GM23338 (cell line): Measurements from ENCODE around the gene SLC7A4. TPM values are rescaled to one million over a fixed set of nuclear protein-coding genes. Genes with fewer than 3 reads are reported as not detected.
A peak's percentile ranks its signal among the peaks of the same experiment; 100 is the strongest.

Source experiments
- ATAC-seq: fragments of 200-7000 bp; cut with Tn5 transposase; 3 replicates; pipeline ENCODE4 v1.9.1; 2020
- DNase-seq: peaks from one replicate; pipeline ENCODE4 v3.0.0-alpha.2; 2015; ENCODE audit warnings: low spot score
- H2AFZ ChIP-seq: fragments of 200-600 bp; sonication (generic); 2 replicates; pipeline ENCODE4 v1.8.0; 2016; ENCODE audit warnings: antibody characterized with exemption, mild to moderate bottlenecking, moderate library complexity
- H3F3A ChIP-seq: fragments of 200-600 bp; sonication (generic); replicated peaks from 2 replicates; pipeline ENCODE4 v1.8.0; 2017; ENCODE audit warnings: antibody characterized with exemption, mixed run types, low read depth
- H3K27ac ChIP-seq: fragments of 200-600 bp; sonication (generic); 2 replicates; pipeline ENCODE4 v1.6.1; 2016; ENCODE audit warnings: low read depth
- H3K27me3 ChIP-seq: fragments of 200-600 bp; sonication (generic); 2 replicates; pipeline ENCODE4 v1.8.0; 2016; ENCODE audit warnings: mild to moderate bottlenecking, mixed run types, moderate library complexity; ENCODE audit not compliant: insufficient read depth
- H3K36me3 ChIP-seq: fragments of 200-600 bp; sonication (generic); 2 replicates; pipeline ENCODE4 v1.8.0; 2016; ENCODE audit warnings: mild to moderate bottlenecking; ENCODE audit not compliant: insufficient read depth
- H3K4me1 ChIP-seq: fragments of 200-600 bp; sonication (generic); 2 replicates; pipeline ENCODE4 v1.8.0; 2016; ENCODE audit warnings: mild to moderate bottlenecking, moderate library complexity; ENCODE audit not compliant: insufficient read depth
- H3K4me2 ChIP-seq: fragments of 200-600 bp; sonication (generic); 2 replicates; pipeline ENCODE4 v1.7.1; 2017; ENCODE audit warnings: mixed run types
- H3K4me3 ChIP-seq: fragments of 200-600 bp; sonication (generic); 2 replicates; pipeline ENCODE4 v1.6.1; 2016; ENCODE audit warnings: mixed run types
- H3K79me2 ChIP-seq: fragments of 200-600 bp; sonication (generic); replicated peaks from 2 replicates; pipeline ENCODE4 v1.8.0; 2017; ENCODE audit warnings: mild to moderate bottlenecking; ENCODE audit not compliant: insufficient read depth
- H3K9me2 ChIP-seq: fragments of 200-600 bp; sonication (generic); 2 replicates; pipeline ENCODE4 v1.8.0; 2017; ENCODE audit not compliant: insufficient read depth
- H4K20me1 ChIP-seq: fragments of 200-600 bp; sonication (generic); replicated peaks from 2 replicates; pipeline ENCODE4 v1.8.0; 2017; ENCODE audit warnings: mild to moderate bottlenecking; ENCODE audit not compliant: insufficient read depth
- H3K27ac Mint-ChIP-seq: 2 replicates; pipeline ENCODE4 v1.8.0; 2020; ENCODE audit warnings: inconsistent platforms, mild to moderate bottlenecking, moderate library complexity, mixed read lengths
- H3K27me3 Mint-ChIP-seq: 3 replicates; pipeline ENCODE4 v1.8.0; 2022; ENCODE audit warnings: low read depth, mild to moderate bottlenecking, moderate library complexity, mixed read lengths, inconsistent platforms; ENCODE audit not compliant: insufficient read depth, poor library complexity
- H3K36me3 Mint-ChIP-seq: 3 replicates; pipeline ENCODE4 v1.8.0; 2021; ENCODE audit warnings: low read depth, mild to moderate bottlenecking, inconsistent platforms, moderate library complexity, mixed read lengths
- H3K4me1 Mint-ChIP-seq: 3 replicates; pipeline ENCODE4 v1.8.0; 2020; ENCODE audit warnings: mild to moderate bottlenecking, inconsistent platforms, mixed read lengths
- H3K4me3 Mint-ChIP-seq: 3 replicates; pipeline ENCODE4 v1.8.0; 2021; ENCODE audit warnings: moderate library complexity, mild to moderate bottlenecking, inconsistent platforms, mixed read lengths
- H3K9me3 Mint-ChIP-seq: 3 replicates; pipeline ENCODE4 v1.8.0; 2020; ENCODE audit warnings: moderate library complexity, mild to moderate bottlenecking, inconsistent platforms, mixed read lengths
- CREB1 ChIP-seq: fragments of 250-450 bp; sonication (Bioruptor Pico); IDR thresholded peaks from 2 replicates; pipeline ENCODE4 v1.5.0; 2020; ENCODE audit warnings: low read depth, mild to moderate bottlenecking, moderate library complexity
- CTCF ChIP-seq, 2 experiments: fragments of 200-600 bp in 1 of 2; sonication (generic) in 1 of 2; conservative IDR thresholded peaks; 2 replicates each; pipeline versions ENCODE4 v1.5.1 to v1.6.1; 2016 to 2017; ENCODE audit warnings: antibody characterized with exemption in 2 of 2, low read depth in 2 of 2, mild to moderate bottlenecking in 2 of 2, moderate library complexity in 1 of 2
- ETS1 ChIP-seq: IDR thresholded peaks from 2 replicates; pipeline ENCODE4 v1.6.1; 2016; ENCODE audit warnings: antibody characterized with exemption
- EZH2 ChIP-seq: fragments of 200-600 bp; sonication (generic); IDR thresholded peaks from one replicate; pipeline ENCODE4 v1.8.0; 2017; ENCODE audit warnings: antibody characterized with exemption, mild to moderate bottlenecking, low read depth; ENCODE audit not compliant: unreplicated experiment
- EZH2phosphoT487 ChIP-seq: fragments of 200-600 bp; sonication (generic); IDR thresholded peaks from one replicate; pipeline ENCODE4 v1.8.1; 2018; ENCODE audit warnings: antibody characterized with exemption; ENCODE audit not compliant: unreplicated experiment
- JUNB ChIP-seq: IDR thresholded peaks from one replicate; pipeline ENCODE4 v1.6.1; 2016; ENCODE audit warnings: antibody characterized with exemption; ENCODE audit not compliant: unreplicated experiment
- NANOG ChIP-seq: IDR thresholded peaks from 2 replicates; pipeline ENCODE4 v1.6.1; 2016; ENCODE audit warnings: antibody characterized with exemption, borderline replicate concordance
- POLR2AphosphoS5 ChIP-seq: IDR thresholded peaks from 2 replicates; pipeline ENCODE4 v1.6.1; 2016; ENCODE audit warnings: antibody characterized with exemption, low read depth
- REST ChIP-seq: IDR thresholded peaks from one replicate; pipeline ENCODE4 v1.6.1; 2018; ENCODE audit warnings: antibody characterized with exemption; ENCODE audit not compliant: unreplicated experiment
- STAT1 ChIP-seq: IDR thresholded peaks from one replicate; pipeline ENCODE4 v1.6.1; 2016; ENCODE audit warnings: antibody characterized with exemption; ENCODE audit not compliant: unreplicated experiment
- ZNF114 ChIP-seq: fragments of 250-450 bp; sonication (Bioruptor Pico); IDR thresholded peaks from 2 replicates; pipeline ENCODE4 v1.5.0; 2020; ENCODE audit warnings: mild to moderate bottlenecking, moderate library complexity
- ZNF331 ChIP-seq: fragments of 250-450 bp; sonication (Bioruptor Pico); IDR thresholded peaks from 2 replicates; pipeline ENCODE4 v1.5.0; 2020; ENCODE audit warnings: low read depth, mild to moderate bottlenecking, moderate library complexity
- ZNF462 ChIP-seq: fragments of 250-450 bp; sonication (Bioruptor Pico); IDR thresholded peaks from 2 replicates; pipeline ENCODE4 v1.5.0; 2020; ENCODE audit warnings: mild to moderate bottlenecking, moderate library complexity
- polyA plus RNA-seq: library from polyadenylated mRNA; unstranded; fragments of >200 nt; fragmentation: Nextera tagmentation; extraction: Ambion mirVana; gene quantifications from 2 replicates; pipeline ENCODE4 v1.2.1, GENCODE V29; 2016
- total RNA-seq: library from RNA; depleted of rRNA; stranded (reverse); fragments of >200 nt; shearing (Covaris generic); gene quantifications from 2 replicates; pipeline ENCODE4 v1.2.3, GENCODE V29; 2014

Gene SLC7A4
- total and polyA plus RNA-seq, 2 experiments from 2014 or later = 0.07 to 0.44 TPM

- H2AFZ ChIP-seq = 0 out of 2 replicates have a peak overlapping the region, but pooled peaks have one; percentile 7
- no peaks in the 10 kb centered on the region for H3K36me3 ChIP-seq
- no peaks in the 10 kb centered on the region for H3K9me3 Mint-ChIP-seq
- H3K4me3 Mint-ChIP-seq = no peak overlapping the region
- no peak for DNase-seq
- H3K27me3 Mint-ChIP-seq = peaks cover 24% of the 10 kb centered on the region
- H3K27ac ChIP-seq = no peak overlapping the region
- no peak for TF ChIP-seq POLR2AphosphoS5
- no peak for TF ChIP-seq EZH2phosphoT487
- no peak for TF ChIP-seq ETS1
- TF ChIP-seq ZNF462 (CRISPR knock-in tag) = no peak
- no peak for TF ChIP-seq REST
- no peak for TF ChIP-seq CTCF (conservative IDR thresholded peaks at IDR 0.05; ENCODE audit: low read depth in 2 of 2)
- TF ChIP-seq STAT1 = no peak
- TF ChIP-seq JUNB = no peak
- no peak for TF ChIP-seq NANOG
- no peak for TF ChIP-seq CREB1 (CRISPR knock-in tag)
- TF ChIP-seq ZNF114 (CRISPR knock-in tag) = no peak
- no peak for TF ChIP-seq EZH2
- no peak for TF ChIP-seq ZNF331
- H3K4me2 ChIP-seq = no peak overlapping the region
- H3F3A ChIP-seq = no peaks in the 10 kb centered on the region
- no peaks in the 10 kb centered on the region for H3K9me2 ChIP-seq
- H3K79me2 ChIP-seq = no peaks in the 10 kb centered on the region
- no peaks in the 10 kb centered on the region for H4K20me1 ChIP-seq
- no peak for ATAC-seq
- H3K36me3 Mint-ChIP-seq = no peaks in the 10 kb centered on the region; the same call in 2 of the 3 replicates
- peaks cover 19% of the 10 kb centered on the region for H3K4me1 ChIP-seq
- H3K4me1 Mint-ChIP-seq = peaks cover 32% of the 10 kb centered on the region
- H3K27ac Mint-ChIP-seq = no peak overlapping the region; the same call in 1 of the 2 replicates
- no peaks in the 10 kb centered on the region for H3K27me3 ChIP-seq
- H3K4me3 ChIP-seq = no peak overlapping the region
Measured at GRCh38 chr22:21054714-21055563, 22.6 kb upstream of the SLC7A4 start.
